GM12864 (cell line): Measurements from ENCODE around the gene DCUN1D3.

Source experiments
- DNase-seq: peaks from one replicate; pipeline ENCODE4 v3.0.0-alpha.2; 2011; ENCODE audit warnings: low read depth
- H3K4me3 ChIP-seq: 2 replicates; pipeline ENCODE4 v1.5.1; 2011; ENCODE audit warnings: mild to moderate bottlenecking, low read depth, low read length, control low read depth
- CTCF ChIP-seq: IDR thresholded peaks from 2 replicates; pipeline ENCODE4 v1.5.1; 2011; ENCODE audit warnings: low read depth, mild to moderate bottlenecking, moderate library complexity, low read length, control low read depth, inconsistent platforms; ENCODE audit errors: missing control alignments

Gene DCUN1D3

GRCh38 chr16:20905576-20905975 is 5.4 kb upstream of the DCUN1D3 start:
- DNase-seq = no peak
- no peak overlapping the region for H3K4me3 ChIP-seq
- no peak for TF ChIP-seq CTCF

- H3K4me3 ChIP-seq = no peak overlapping the region
- DNase-seq = peak; percentile 69
- no peak for TF ChIP-seq CTCF
These were observed 4.4 kb upstream of the DCUN1D3 start for GRCh38 chr16:20904507-20905081.

DNA sequence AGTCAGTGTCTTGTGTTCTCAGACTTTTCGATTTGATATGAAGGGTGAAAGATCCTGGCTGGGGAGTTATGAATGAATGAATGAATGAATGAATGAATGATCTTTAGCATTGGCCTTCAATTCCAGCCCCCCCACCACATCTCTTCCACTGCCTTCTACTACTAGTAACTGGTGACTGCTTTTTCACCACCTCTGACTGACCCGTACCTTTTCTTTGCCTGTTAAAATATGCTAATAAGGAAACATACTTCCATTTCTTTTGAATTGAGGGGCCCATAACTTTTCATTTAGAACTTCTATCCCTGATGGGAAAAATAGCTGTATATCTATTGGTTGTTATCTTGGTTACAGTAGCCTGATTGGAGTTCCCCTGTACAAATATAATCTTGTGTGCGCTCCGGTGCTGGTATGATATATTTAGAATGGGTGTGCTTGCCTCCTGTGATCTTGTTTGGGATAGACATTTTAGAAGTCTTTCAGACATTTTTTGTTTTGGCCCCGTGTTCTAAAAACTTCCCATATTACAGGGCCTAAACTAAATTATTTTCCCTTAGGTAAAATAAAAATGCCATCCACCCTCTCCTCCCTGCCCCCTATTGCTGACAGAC is 3.8 kb upstream of the DCUN1D3 start:
- no peak for TF ChIP-seq CTCF
- DNase-seq = no peak
- no peak overlapping the region for H3K4me3 ChIP-seq

- no peak for DNase-seq
- no peak for TF ChIP-seq CTCF
- H3K4me3 ChIP-seq = no peak overlapping the region
These were observed 3.1 kb upstream of the DCUN1D3 start for GRCh38 chr16:20903116-20903898.

- H3K4me3 ChIP-seq = peak overlapping the region; percentile 81; the same call in 1 of the 2 replicates
- DNase-seq = no peak
- TF ChIP-seq CTCF = no peak
These were observed 2.3 kb upstream of the DCUN1D3 start for GRCh38 chr16:20902426-20902825.

DNA sequence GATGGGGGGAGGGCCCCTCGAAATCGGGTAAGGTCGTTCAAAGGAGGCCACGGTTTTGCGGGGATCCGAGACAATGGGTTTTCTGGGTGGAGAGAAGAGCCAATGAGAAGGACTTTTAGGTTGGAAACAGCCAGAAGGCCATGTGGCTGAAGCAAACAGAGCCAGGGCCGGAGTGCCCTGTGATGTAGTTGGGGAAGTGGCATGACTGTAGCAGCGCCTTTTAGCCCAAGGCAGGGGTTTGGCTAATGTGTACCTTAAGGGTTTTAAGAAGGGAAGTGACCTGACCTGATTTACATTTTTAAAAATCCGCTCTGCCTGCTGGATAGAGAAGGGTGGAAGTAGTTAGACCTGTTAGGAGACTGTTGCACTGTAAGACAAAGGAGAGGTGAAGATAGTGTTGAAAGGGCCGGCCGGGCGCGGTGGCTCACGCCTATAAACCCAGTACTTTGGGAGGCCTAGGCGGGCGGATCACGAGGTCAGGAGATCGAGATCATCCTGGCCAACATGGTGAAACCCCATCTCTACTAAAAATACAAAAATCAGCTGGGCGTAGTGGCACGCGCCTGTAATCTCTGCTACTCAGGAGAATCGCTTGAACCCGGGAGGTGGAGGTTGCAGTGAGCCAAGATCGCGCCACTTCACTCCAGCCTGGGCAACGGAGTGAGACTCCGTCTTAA is 1.4 kb upstream of the DCUN1D3 start:
- no peak for TF ChIP-seq CTCF
- H3K4me3 ChIP-seq = peak overlapping the region; percentile 81
- peak; percentile 49 for DNase-seq
